ENCODE data around the gene PRR19.
A peak's percentile ranks its signal among the peaks of the same experiment; 100 is the strongest.

The PRR19 gene

DNA sequence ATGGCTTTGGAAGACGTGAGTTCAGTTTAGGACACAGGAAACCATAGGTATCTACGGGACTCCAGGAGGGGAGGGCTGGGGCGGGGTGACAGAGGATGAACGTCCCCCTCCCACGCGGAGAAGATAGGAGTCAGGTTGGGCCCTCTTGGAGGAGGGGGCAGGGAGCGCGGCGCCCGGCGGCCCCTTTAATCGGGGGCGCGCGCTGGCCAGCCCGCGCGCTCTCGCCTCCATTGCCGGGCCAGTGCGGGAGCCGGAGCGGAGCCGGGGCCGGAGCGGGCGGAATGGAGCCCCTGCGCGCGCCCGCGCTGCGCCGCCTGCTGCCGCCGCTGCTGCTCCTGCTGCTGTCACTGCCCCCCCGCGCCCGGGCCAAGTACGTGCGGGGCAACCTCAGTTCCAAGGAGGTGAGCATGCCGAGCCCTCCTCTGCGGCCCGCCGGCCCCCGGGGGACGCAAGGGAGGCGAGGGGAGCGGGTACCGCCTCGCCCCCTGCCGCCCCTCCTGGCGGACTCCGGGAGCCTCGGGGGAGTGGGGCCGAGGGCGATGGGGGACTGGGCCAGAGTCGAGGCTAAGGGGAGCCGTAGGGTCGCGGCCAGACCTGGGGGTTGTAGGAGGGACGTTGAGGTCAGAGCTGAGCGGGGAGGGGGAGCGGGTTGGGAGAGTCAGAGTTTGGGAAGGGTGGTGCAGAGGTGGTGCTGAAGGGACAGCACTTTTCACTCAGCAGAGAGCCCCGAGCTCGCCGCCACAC, 11.3 kb downstream of the PRR19 start, which contains the start of gene TMEM145:
TMEM145 (plus strand) TSS at position 214 of the 744 bp plus-strand sequence; CDS start at position 282, 68 bp downstream.
- peaks cover 0 to 18% (median 10%) of the 10 kb centered on the region in 5 donors for H3K4me1 ChIP-seq (ENCODE audit: control insufficient read depth in 5 of 5, insufficient read depth in 5 of 5, low read length in 5 of 5)
- no peak within 1 kb of the TSS for H3K27ac ChIP-seq (ENCODE audit: low read depth, low read length)
- H3K27me3 ChIP-seq (ENCODE audit: control insufficient read depth in 5 of 5, insufficient read depth in 4 of 5, low read length in 5 of 5), result peaks cover 6 to 43% (median 29%) of the 10 kb centered on the region in 5 donors
- peak within 1 kb of the TSS in 3 of 5 donors; percentile 29 to 46 (median 34) for H3K4me3 ChIP-seq (ENCODE audit: low read depth in 1 of 5, low read length in 5 of 5)
- H3K9ac ChIP-seq (ENCODE audit: low read length in 5 of 5), result no peak within 1 kb of the TSS
- no peaks in the 10 kb centered on the region for H3K36me3 ChIP-seq (ENCODE audit: control insufficient read depth in 5 of 5, insufficient read depth in 5 of 5, low read length in 5 of 5)
- no peaks in the 10 kb centered on the region for H3K9me3 ChIP-seq (ENCODE audit: control insufficient read depth in 5 of 5, low read length in 5 of 5)

DNA sequence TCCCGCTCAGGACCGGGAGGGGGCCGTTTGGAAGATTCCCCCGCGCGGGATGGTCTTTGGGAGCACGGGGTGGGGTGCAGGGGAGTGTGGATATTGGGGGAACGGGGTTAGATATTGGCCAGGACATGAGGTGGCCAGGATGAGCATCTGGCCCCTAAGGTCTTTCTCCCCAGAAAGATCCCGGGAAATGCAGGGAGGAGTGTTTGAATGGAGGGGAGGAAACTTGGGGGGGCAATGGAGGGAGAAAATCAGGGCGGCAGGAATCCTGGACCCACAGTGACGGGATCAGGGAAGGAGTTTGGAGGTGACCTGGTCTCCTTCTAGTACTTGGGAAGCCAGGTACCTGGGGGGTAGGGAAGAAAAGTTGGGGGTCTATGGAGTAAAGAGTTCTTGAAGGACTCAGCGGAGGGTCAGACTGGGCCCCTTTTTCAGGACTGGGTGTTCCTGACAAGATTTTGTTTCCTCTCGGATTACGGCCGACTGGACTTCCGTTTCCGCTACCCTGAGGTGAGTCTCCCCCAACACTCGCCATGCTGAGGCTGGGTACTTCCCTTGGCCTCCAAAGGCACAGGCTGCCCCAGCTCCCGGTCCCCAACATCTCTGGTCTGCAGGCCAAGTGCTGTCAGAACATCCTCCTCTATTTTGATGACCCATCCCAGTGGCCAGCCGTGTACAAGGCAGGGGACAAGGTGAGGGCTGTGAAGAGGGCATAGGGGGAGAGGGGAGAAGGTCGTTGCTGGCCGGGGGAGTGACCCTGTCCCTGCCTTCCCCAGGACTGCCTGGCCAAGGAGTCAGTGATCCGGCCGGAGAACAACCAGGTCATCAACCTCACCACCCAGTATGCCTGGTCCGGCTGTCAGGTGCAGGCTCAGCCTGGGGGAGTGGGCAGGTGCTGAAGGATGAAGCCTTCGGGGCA, 12.2 kb downstream of the PRR19 start:
- Histone ChIP-seq H3K4me1 (ENCODE audit: control insufficient read depth in 5 of 5, insufficient read depth in 5 of 5, low read length in 5 of 5) (peaks cover 0 to 18% (median 10%) of the 10 kb centered on the region in 5 donors), H3K4me3 (ENCODE audit: low read depth in 1 of 5, low read length in 5 of 5) (peak overlapping the region in 1 of 5 donors; percentile 46), H3K27ac (ENCODE audit: low read depth, low read length) (no peak overlapping the region), H3K27me3 (ENCODE audit: control insufficient read depth in 5 of 5, insufficient read depth in 4 of 5, low read length in 5 of 5) (peaks cover 6 to 43% (median 29%) of the 10 kb centered on the region in 5 donors), H3K9ac (ENCODE audit: low read length in 5 of 5) (no peak overlapping the region), H3K36me3 (ENCODE audit: control insufficient read depth in 5 of 5, insufficient read depth in 5 of 5, low read length in 5 of 5) (no peaks in the 10 kb centered on the region), H3K9me3 (ENCODE audit: control insufficient read depth in 5 of 5, low read length in 5 of 5) (no peaks in the 10 kb centered on the region)

GRCh38 chr19:42315024-42315423, 13.1 kb downstream of the PRR19 start:
- peaks cover 5 to 43% (median 27%) of the 10 kb centered on the region in 5 donors for H3K27me3 ChIP-seq (ENCODE audit: control insufficient read depth in 5 of 5, insufficient read depth in 4 of 5, low read length in 5 of 5)
- no peaks in the 10 kb centered on the region for H3K36me3 ChIP-seq (ENCODE audit: control insufficient read depth in 5 of 5, insufficient read depth in 5 of 5, low read length in 5 of 5)
- no peak overlapping the region for H3K4me3 ChIP-seq (ENCODE audit: low read depth in 1 of 5, low read length in 5 of 5)
- no peak overlapping the region for H3K9ac ChIP-seq (ENCODE audit: low read length in 5 of 5)
- H3K27ac ChIP-seq (ENCODE audit: low read depth, low read length), result no peak overlapping the region
- peaks cover 0 to 18% (median 10%) of the 10 kb centered on the region in 5 donors for H3K4me1 ChIP-seq (ENCODE audit: control insufficient read depth in 5 of 5, insufficient read depth in 5 of 5, low read length in 5 of 5)
- no peaks in the 10 kb centered on the region for H3K9me3 ChIP-seq (ENCODE audit: control insufficient read depth in 5 of 5, low read length in 5 of 5)

- Histone ChIP-seq H3K4me1 (ENCODE audit: control insufficient read depth in 5 of 5, insufficient read depth in 5 of 5, low read length in 5 of 5) (peaks cover 0 to 18% (median 10%) of the 10 kb centered on the region in 5 donors), H3K27me3 (ENCODE audit: control insufficient read depth in 5 of 5, insufficient read depth in 4 of 5, low read length in 5 of 5) (peaks cover 2 to 35% (median 25%) of the 10 kb centered on the region in 5 donors), H3K4me3 (ENCODE audit: low read depth in 1 of 5, low read length in 5 of 5) (peak overlapping the region in 1 of 5 donors; percentile 18), H3K27ac (ENCODE audit: low read depth, low read length) (no peak overlapping the region), H3K36me3 (ENCODE audit: control insufficient read depth in 5 of 5, insufficient read depth in 5 of 5, low read length in 5 of 5) (no peaks in the 10 kb centered on the region), H3K9me3 (ENCODE audit: control insufficient read depth in 5 of 5, low read length in 5 of 5) (no peaks in the 10 kb centered on the region), H3K9ac (ENCODE audit: low read length in 5 of 5) (no peak overlapping the region)
Observed at GRCh38 chr19:42316223-42317211, 14.6 kb downstream of the PRR19 start.

DNA sequence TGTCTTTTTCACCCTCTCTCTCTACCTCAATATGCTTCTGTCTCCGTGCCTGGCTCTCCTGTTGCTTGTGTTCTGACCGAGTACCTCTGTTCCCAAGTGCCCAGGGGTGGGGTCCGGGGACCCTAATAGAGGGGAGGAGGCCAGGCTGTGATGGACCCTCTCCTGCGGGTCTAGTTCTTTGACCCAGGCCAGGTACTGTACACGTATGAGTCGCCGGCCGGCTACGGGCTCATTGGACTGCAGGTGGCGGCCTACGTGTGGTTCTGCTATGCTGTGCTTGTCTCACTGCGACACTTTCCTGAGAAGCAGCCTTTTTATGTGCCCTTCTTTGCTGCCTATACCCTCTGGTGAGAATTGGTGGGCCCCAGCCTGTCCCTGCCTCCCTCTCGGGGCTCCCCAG, 15.6 kb downstream of the PRR19 start:
- Histone ChIP-seq H3K27ac (ENCODE audit: low read depth, low read length) (no peak overlapping the region), H3K9ac (ENCODE audit: low read length in 5 of 5) (no peak overlapping the region), H3K27me3 (ENCODE audit: control insufficient read depth in 5 of 5, insufficient read depth in 4 of 5, low read length in 5 of 5) (peaks cover 5 to 35% (median 24%) of the 10 kb centered on the region in 5 donors), H3K9me3 (ENCODE audit: control insufficient read depth in 5 of 5, low read length in 5 of 5) (no peaks in the 10 kb centered on the region), H3K4me3 (ENCODE audit: low read depth in 1 of 5, low read length in 5 of 5) (no peak overlapping the region), H3K36me3 (ENCODE audit: control insufficient read depth in 5 of 5, insufficient read depth in 5 of 5, low read length in 5 of 5) (no peaks in the 10 kb centered on the region), H3K4me1 (ENCODE audit: control insufficient read depth in 5 of 5, insufficient read depth in 5 of 5, low read length in 5 of 5) (peaks cover 0 to 18% (median 10%) of the 10 kb centered on the region in 5 donors)

DNA sequence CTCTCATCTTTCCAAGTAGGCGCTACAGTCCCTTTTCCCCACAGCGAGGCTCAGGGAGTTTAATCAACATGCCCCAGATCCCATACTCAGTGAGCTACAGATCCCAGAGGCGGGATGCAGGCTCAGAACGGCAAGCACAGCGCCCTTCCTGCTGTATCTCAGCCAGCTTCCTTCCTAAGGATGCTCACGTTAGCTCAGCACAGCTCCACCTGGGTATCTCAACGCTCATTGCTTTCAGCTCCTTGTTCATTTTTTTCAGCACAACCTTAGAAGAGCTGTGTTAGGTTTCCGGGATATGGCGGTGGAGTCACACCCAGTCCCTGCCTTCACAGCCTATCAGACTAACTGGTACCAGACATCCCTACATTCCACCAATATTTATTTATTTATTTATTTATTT, 20.4 kb downstream of the PRR19 start:
- Histone ChIP-seq H3K27ac (ENCODE audit: low read depth, low read length) (no peak overlapping the region), H3K9me3 (ENCODE audit: control insufficient read depth in 5 of 5, low read length in 5 of 5) (no peaks in the 10 kb centered on the region), H3K27me3 (ENCODE audit: control insufficient read depth in 5 of 5, insufficient read depth in 4 of 5, low read length in 5 of 5) (peaks cover 7 to 31% (median 16%) of the 10 kb centered on the region in 5 donors), H3K4me1 (ENCODE audit: control insufficient read depth in 5 of 5, insufficient read depth in 5 of 5, low read length in 5 of 5) (peaks cover 0 to 27% (median 22%) of the 10 kb centered on the region in 5 donors), H3K4me3 (ENCODE audit: low read depth in 1 of 5, low read length in 5 of 5) (no peak overlapping the region), H3K9ac (ENCODE audit: low read length in 5 of 5) (no peak overlapping the region), H3K36me3 (ENCODE audit: control insufficient read depth in 5 of 5, insufficient read depth in 5 of 5, low read length in 5 of 5) (no peaks in the 10 kb centered on the region)

GRCh38 chr19:42323473-42323851, 21.5 kb downstream of the PRR19 start:
- H3K36me3 ChIP-seq (ENCODE audit: control insufficient read depth in 5 of 5, insufficient read depth in 5 of 5, low read length in 5 of 5), result no peaks in the 10 kb centered on the region
- no peak overlapping the region for H3K27ac ChIP-seq (ENCODE audit: low read depth, low read length)
- H3K27me3 ChIP-seq (ENCODE audit: control insufficient read depth in 5 of 5, insufficient read depth in 4 of 5, low read length in 5 of 5), result peaks cover 6 to 26% (median 13%) of the 10 kb centered on the region in 5 donors
- H3K9me3 ChIP-seq (ENCODE audit: control insufficient read depth in 5 of 5, low read length in 5 of 5), result no peaks in the 10 kb centered on the region
- peaks cover 0 to 27% (median 25%) of the 10 kb centered on the region in 5 donors for H3K4me1 ChIP-seq (ENCODE audit: control insufficient read depth in 5 of 5, insufficient read depth in 5 of 5, low read length in 5 of 5)
- no peak overlapping the region for H3K4me3 ChIP-seq (ENCODE audit: low read depth in 1 of 5, low read length in 5 of 5)
- no peak overlapping the region for H3K9ac ChIP-seq (ENCODE audit: low read length in 5 of 5)

DNA sequence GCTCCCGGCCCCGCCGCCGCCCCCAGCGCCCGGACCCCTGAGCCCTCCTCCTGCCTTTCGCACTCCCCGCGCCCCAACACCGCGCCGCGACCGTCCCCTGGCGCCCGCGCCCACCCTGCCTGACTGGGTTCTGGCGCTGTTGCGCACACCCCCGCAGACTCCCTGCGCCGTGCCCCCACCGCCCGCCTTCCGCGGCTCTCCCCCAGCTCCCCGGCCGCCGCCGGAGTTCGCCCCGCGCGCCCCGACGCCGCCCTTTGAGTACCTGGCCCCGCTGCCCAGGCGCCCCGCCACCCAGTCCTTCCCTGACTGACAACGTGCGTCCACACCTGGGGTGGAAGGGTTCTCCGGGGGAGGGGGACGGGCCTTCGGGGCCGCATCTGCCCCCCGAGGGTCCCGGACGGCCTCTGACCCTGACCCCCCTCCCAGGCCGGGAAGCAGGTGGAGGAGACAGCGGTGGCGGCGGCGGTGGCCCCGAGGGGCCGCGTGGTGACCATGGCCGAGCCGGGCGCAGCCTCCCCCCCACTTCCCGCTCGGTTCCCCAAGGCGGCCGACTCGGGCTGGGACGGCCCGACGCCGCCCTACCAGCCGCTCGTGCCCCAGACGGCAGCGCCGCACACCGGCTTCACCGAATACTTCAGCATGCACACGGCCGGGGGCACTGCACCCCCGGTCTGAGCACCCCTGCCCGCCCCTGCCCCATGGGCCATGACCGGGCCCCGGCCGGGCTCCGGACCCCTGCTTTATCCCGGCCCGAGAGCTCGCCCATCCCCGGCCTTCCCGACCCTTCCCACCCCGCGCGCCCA, 22.1 kb downstream of the PRR19 start:
- no peak overlapping the region for H3K4me3 ChIP-seq (ENCODE audit: low read depth in 1 of 5, low read length in 5 of 5)
- H3K27me3 ChIP-seq (ENCODE audit: control insufficient read depth in 5 of 5, insufficient read depth in 4 of 5, low read length in 5 of 5), result peaks cover 6 to 26% (median 13%) of the 10 kb centered on the region in 5 donors
- peaks cover 0 to 27% (median 25%) of the 10 kb centered on the region in 5 donors for H3K4me1 ChIP-seq (ENCODE audit: control insufficient read depth in 5 of 5, insufficient read depth in 5 of 5, low read length in 5 of 5)
- no peak overlapping the region for H3K27ac ChIP-seq (ENCODE audit: low read depth, low read length)
- H3K9ac ChIP-seq (ENCODE audit: low read length in 5 of 5), result no peak overlapping the region
- no peaks in the 10 kb centered on the region for H3K9me3 ChIP-seq (ENCODE audit: control insufficient read depth in 5 of 5, low read length in 5 of 5)
- H3K36me3 ChIP-seq (ENCODE audit: control insufficient read depth in 5 of 5, insufficient read depth in 5 of 5, low read length in 5 of 5), result no peaks in the 10 kb centered on the region

All from subcutaneous abdominal adipose tissue (tissue), 5 donors.